Immature natural killer cell (primary cell): ENCODE measurements around the gene HTR4. TPM values are rescaled to one million over a fixed set of nuclear protein-coding genes. Genes with fewer than 3 reads are reported as not detected.
"Not testable (repeated sequence)": the region's sequence is repeated elsewhere in the genome, so short reads cannot be mapped to it uniquely, and the experiment has no call there.

Experiments used
- DNase-seq, 3 donors: peaks; one replicate each; pipeline ENCODE4 v3.0.0; 2022; ENCODE audit warnings: mixed read lengths in 1 of 3
- H3K27ac Mint-ChIP-seq, 6 donors: one replicate each; pipeline ENCODE4 v1.8.0; 2020; ENCODE audit warnings: mixed read lengths in 6 of 6, mild to moderate bottlenecking in 5 of 6, inconsistent platforms in 4 of 6, moderate library complexity in 3 of 6
- H3K27me3 Mint-ChIP-seq, 3 donors: one replicate each; pipeline ENCODE4 v1.8.0; 2020 to 2021; ENCODE audit warnings: low read depth in 3 of 3, mild to moderate bottlenecking in 3 of 3, mixed read lengths in 3 of 3, moderate library complexity in 3 of 3, inconsistent platforms in 1 of 3
- H3K36me3 Mint-ChIP-seq, 3 donors: one replicate each; pipeline ENCODE4 v1.8.0; 2020; ENCODE audit warnings: mixed read lengths in 3 of 3, inconsistent platforms in 2 of 3, mild to moderate bottlenecking in 2 of 3
- H3K4me1 Mint-ChIP-seq, 2 donors: one replicate each; pipeline ENCODE4 v1.8.0; 2020; ENCODE audit warnings: inconsistent platforms in 2 of 2, mild to moderate bottlenecking in 2 of 2, mixed read lengths in 2 of 2, moderate library complexity in 1 of 2
- H3K4me3 Mint-ChIP-seq, 5 donors: one replicate each; pipeline ENCODE4 v1.8.0; 2020; ENCODE audit warnings: mild to moderate bottlenecking in 5 of 5, mixed read lengths in 5 of 5, inconsistent platforms in 3 of 5, moderate library complexity in 3 of 5
- H3K9me3 Mint-ChIP-seq, 6 donors: one replicate each; pipeline ENCODE4 v1.8.0; 2020; ENCODE audit warnings: mild to moderate bottlenecking in 6 of 6, mixed read lengths in 6 of 6, inconsistent platforms in 4 of 6, moderate library complexity in 3 of 6
- polyA plus RNA-seq, 3 donors: library from polyadenylated mRNA; unstranded; fragments of 300-500 nt; fragmentation: Illumina TruSeq; gene quantifications; one replicate each; pipeline ENCODE4 v1.2.3, GENCODE V29; 2021

The HTR4 gene
- polyA plus RNA-seq, 3 donors from 2014 or later = not detected

GRCh38 chr5:148529450-148529849 is 124.9 kb downstream of the HTR4 start:
- not testable (repeated sequence) for H3K27me3 Mint-ChIP-seq, DNase-seq, H3K27ac Mint-ChIP-seq, H3K4me1 Mint-ChIP-seq, H3K36me3 Mint-ChIP-seq, H3K4me3 Mint-ChIP-seq
- peaks cover 4 to 24% (median 11%) of the 10 kb centered on the region in 6 donors for H3K9me3 Mint-ChIP-seq

- H3K4me3 Mint-ChIP-seq = no peak overlapping the region
- DNase-seq = no peak
- H3K36me3 Mint-ChIP-seq = peaks cover 0 to 4% (median 3%) of the 10 kb centered on the region in 3 donors
- H3K4me1 Mint-ChIP-seq = no peaks in the 10 kb centered on the region
- peaks cover 3 to 12% (median 7%) of the 10 kb centered on the region in 6 donors for H3K9me3 Mint-ChIP-seq
- peaks cover 0 to 2% (median 0%) of the 10 kb centered on the region in 3 donors for H3K27me3 Mint-ChIP-seq
- no peak overlapping the region for H3K27ac Mint-ChIP-seq
Measured at GRCh38 chr5:148524721-148525120, 129.6 kb downstream of the HTR4 start.

- peaks cover 0 to 4% (median 0%) of the 10 kb centered on the region in 3 donors for H3K27me3 Mint-ChIP-seq
- H3K4me1 Mint-ChIP-seq = no peaks in the 10 kb centered on the region
- no peak overlapping the region for H3K27ac Mint-ChIP-seq
- no peaks in the 10 kb centered on the region for H3K9me3 Mint-ChIP-seq
- no peaks in the 10 kb centered on the region for H3K36me3 Mint-ChIP-seq
- H3K4me3 Mint-ChIP-seq = no peak overlapping the region
- DNase-seq = no peak
Measured at GRCh38 chr5:148523139-148523538, 131.2 kb downstream of the HTR4 start.

- Mint-ChIP-seq H3K9me3 (peaks cover 0 to 2% (median 0%) of the 10 kb centered on the region in 6 donors), H3K27ac (no peak overlapping the region), H3K36me3 (no peaks in the 10 kb centered on the region), H3K4me1 (no peaks in the 10 kb centered on the region), H3K4me3 (no peak overlapping the region), H3K27me3 (peaks cover 0 to 6% (median 1%) of the 10 kb centered on the region in 3 donors)
- DNase-seq = no peak
Measured at GRCh38 chr5:148515460-148515859, 138.9 kb downstream of the HTR4 start.

GRCh38 chr5:148514344-148514743 is 140.0 kb downstream of the HTR4 start:
- Mint-ChIP-seq H3K4me3 (no peak overlapping the region), H3K4me1 (no peaks in the 10 kb centered on the region), H3K27me3 (peaks cover 1 to 5% (median 3%) of the 10 kb centered on the region in 3 donors), H3K27ac (no peak overlapping the region), H3K36me3 (no peaks in the 10 kb centered on the region), H3K9me3 (peaks cover 0 to 2% (median 0%) of the 10 kb centered on the region in 6 donors)
- no peak for DNase-seq

GRCh38 chr5:148512498-148512897 is 141.8 kb downstream of the HTR4 start:
- DNase-seq = no peak
- peaks cover 0 to 3% (median 2%) of the 10 kb centered on the region in 3 donors for H3K27me3 Mint-ChIP-seq
- no peaks in the 10 kb centered on the region for H3K4me1 Mint-ChIP-seq
- H3K4me3 Mint-ChIP-seq = no peak overlapping the region
- peaks cover 0 to 4% (median under 1%) of the 10 kb centered on the region in 6 donors for H3K9me3 Mint-ChIP-seq
- H3K36me3 Mint-ChIP-seq = no peaks in the 10 kb centered on the region
- no peak overlapping the region for H3K27ac Mint-ChIP-seq

GRCh38 chr5:148511810-148512347 is 142.4 kb downstream of the HTR4 start:
- H3K9me3 Mint-ChIP-seq = peaks cover 0 to 4% (median under 1%) of the 10 kb centered on the region in 6 donors
- no peaks in the 10 kb centered on the region for H3K4me1 Mint-ChIP-seq
- no peaks in the 10 kb centered on the region for H3K36me3 Mint-ChIP-seq
- peaks cover 0 to 3% (median 2%) of the 10 kb centered on the region in 3 donors for H3K27me3 Mint-ChIP-seq
- no peak overlapping the region for H3K27ac Mint-ChIP-seq
- DNase-seq = no peak
- no peak overlapping the region for H3K4me3 Mint-ChIP-seq

GRCh38 chr5:148509893-148510292 is 144.4 kb downstream of the HTR4 start:
- Mint-ChIP-seq H3K27ac (no peak overlapping the region), H3K4me1 (no peaks in the 10 kb centered on the region), H3K36me3 (no peaks in the 10 kb centered on the region), H3K27me3 (peaks cover 2 to 3% (median 3%) of the 10 kb centered on the region in 3 donors), H3K4me3 (no peak overlapping the region), H3K9me3 (peaks cover 0 to 7% (median under 1%) of the 10 kb centered on the region in 6 donors)
- no peak for DNase-seq

GRCh38 chr5:148507648-148508047 is 146.7 kb downstream of the HTR4 start:
- H3K27me3 Mint-ChIP-seq = peaks cover 4 to 7% (median 4%) of the 10 kb centered on the region in 3 donors

GRCh38 chr5:148499452-148499851 is 154.9 kb downstream of the HTR4 start:
- DNase-seq = no peak
- no peaks in the 10 kb centered on the region for H3K4me1 Mint-ChIP-seq
- H3K9me3 Mint-ChIP-seq = no peaks in the 10 kb centered on the region
- no peak overlapping the region for H3K27ac Mint-ChIP-seq
- no peak overlapping the region for H3K4me3 Mint-ChIP-seq
- peaks cover 4 to 18% (median 6%) of the 10 kb centered on the region in 3 donors for H3K27me3 Mint-ChIP-seq
- H3K36me3 Mint-ChIP-seq = no peaks in the 10 kb centered on the region

More at GRCh38 chr5:148507648-148508047, 146.7 kb downstream of the HTR4 start:
- H3K27ac Mint-ChIP-seq = no peak overlapping the region
- peaks cover 0 to 7% (median under 1%) of the 10 kb centered on the region in 6 donors for H3K9me3 Mint-ChIP-seq
- no peak for DNase-seq
- H3K36me3 Mint-ChIP-seq = no peaks in the 10 kb centered on the region
- H3K4me3 Mint-ChIP-seq = no peak overlapping the region
- no peaks in the 10 kb centered on the region for H3K4me1 Mint-ChIP-seq

GRCh38 chr5:148497757-148498156 is 156.6 kb downstream of the HTR4 start:
- Mint-ChIP-seq H3K36me3 (no peaks in the 10 kb centered on the region), H3K4me1 (no peaks in the 10 kb centered on the region), H3K4me3 (no peak overlapping the region), H3K9me3 (no peaks in the 10 kb centered on the region), H3K27me3 (peaks cover 0 to 18% (median 4%) of the 10 kb centered on the region in 3 donors), H3K27ac (no peak overlapping the region)
- no peak for DNase-seq

- no peaks in the 10 kb centered on the region for H3K36me3 Mint-ChIP-seq
- H3K4me1 Mint-ChIP-seq = no peaks in the 10 kb centered on the region
- no peak overlapping the region for H3K4me3 Mint-ChIP-seq
- no peak overlapping the region for H3K27ac Mint-ChIP-seq
- H3K9me3 Mint-ChIP-seq = no peaks in the 10 kb centered on the region
- DNase-seq = no peak
- H3K27me3 Mint-ChIP-seq = peaks cover 0 to 5% (median 2%) of the 10 kb centered on the region in 3 donors
Measured at GRCh38 chr5:148492351-148492750, 162.0 kb downstream of the HTR4 start.

- no peaks in the 10 kb centered on the region for H3K36me3 Mint-ChIP-seq
- no peaks in the 10 kb centered on the region for H3K4me1 Mint-ChIP-seq
- no peak overlapping the region for H3K27ac Mint-ChIP-seq
- H3K27me3 Mint-ChIP-seq = peaks cover 0 to 5% (median 2%) of the 10 kb centered on the region in 3 donors
- no peak for DNase-seq
- H3K4me3 Mint-ChIP-seq = no peak overlapping the region
- H3K9me3 Mint-ChIP-seq = no peaks in the 10 kb centered on the region
Measured at GRCh38 chr5:148491793-148492184, 162.5 kb downstream of the HTR4 start.

GRCh38 chr5:148491015-148491792 is 163.1 kb downstream of the HTR4 start:
- no peaks in the 10 kb centered on the region for H3K9me3 Mint-ChIP-seq
- peaks cover 0 to 5% (median 3%) of the 10 kb centered on the region in 3 donors for H3K27me3 Mint-ChIP-seq
- no peak overlapping the region for H3K27ac Mint-ChIP-seq
- H3K4me3 Mint-ChIP-seq = no peak overlapping the region
- no peaks in the 10 kb centered on the region for H3K4me1 Mint-ChIP-seq
- DNase-seq = no peak
- H3K36me3 Mint-ChIP-seq = no peaks in the 10 kb centered on the region
